ENCODE results near the gene TRIM5. TPM values are rescaled to one million over a fixed set of nuclear protein-coding genes. Genes with fewer than 3 reads are reported as not detected.
"Not testable (repeated sequence)": the region's sequence is repeated elsewhere in the genome, so short reads cannot be mapped to it uniquely, and the experiment has no call there.

The TRIM5 gene
- total and polyA plus RNA-seq, 4 experiments from 2014 or later, result 9.1 to 35.5 (median 21.7) TPM

GRCh38 chr11:5665051-5665570 lies 19.8 kb downstream of the TRIM5 start:
- DNase-seq, result no peak
- H3K36me3 ChIP-seq (ENCODE audit: insufficient read depth, low read length), result peaks cover 22% of the 10 kb centered on the region
- Mint-ChIP-seq H3K4me3 (no peak overlapping the region), H3K9me3 (peaks cover 0 to 2% (median 0%) of the 10 kb centered on the region in 8 donors), H3K27me3 (no peaks in the 10 kb centered on the region), H3K36me3 (peaks cover 29 to 32% of the 10 kb centered on the region in 2 donors), H3K27ac (peak overlapping the region in 3 of 7 donors; percentile 27 to 51 (median 38)), H3K4me1 (peaks cover 0 to 1% (median 0%) of the 10 kb centered on the region in 4 donors)
- POLR2A ChIA-PET (ENCODE audit: partially characterized antibody), result no interaction called here
- intact Hi-C loops (cut with micrococcal nuclease), result no loop called here
- H3K9me3 ChIP-seq (ENCODE audit: control insufficient read depth in 1 of 2, low read length in 2 of 2), result no peaks in the 10 kb centered on the region
- no peak overlapping the region for H3K4me3 ChIP-seq (ENCODE audit: low read length in 2 of 2)
- CTCF ChIA-PET (ENCODE audit: partially characterized antibody), result interaction anchor here (1.0 to 1.5 kb wide), 2 partner anchors 18 to 49 kb away, joined by 3 read pairs; no protein-coding TSS in a partner anchor
- H3K27me3 ChIP-seq (ENCODE audit: insufficient read depth, low read length), result no peaks in the 10 kb centered on the region
- no peaks in the 10 kb centered on the region for H3K4me1 ChIP-seq (ENCODE audit: insufficient read depth, low read length)
- H3K27ac ChIP-seq (ENCODE audit: low read depth, low read length), result no peak overlapping the region

- Mint-ChIP-seq H3K27me3 (no peaks in the 10 kb centered on the region), H3K4me3 (no peak overlapping the region), H3K27ac (no peak overlapping the region), H3K9me3 (peaks cover 0 to 3% (median 0%) of the 10 kb centered on the region in 8 donors), H3K36me3 (peaks cover 28 to 29% of the 10 kb centered on the region in 2 donors), H3K4me1 (peaks cover 0 to 1% (median 0%) of the 10 kb centered on the region in 4 donors)
- CTCF ChIA-PET (ENCODE audit: partially characterized antibody), result no interaction called here
- Histone ChIP-seq H3K27me3 (ENCODE audit: insufficient read depth, low read length) (no peaks in the 10 kb centered on the region), H3K4me3 (ENCODE audit: low read length in 2 of 2) (no peak overlapping the region), H3K9me3 (ENCODE audit: control insufficient read depth in 1 of 2, low read length in 2 of 2) (no peaks in the 10 kb centered on the region), H3K36me3 (ENCODE audit: insufficient read depth, low read length) (peaks cover 16% of the 10 kb centered on the region), H3K4me1 (ENCODE audit: insufficient read depth, low read length) (no peaks in the 10 kb centered on the region), H3K27ac (ENCODE audit: low read depth, low read length) (no peak overlapping the region)
- intact Hi-C loops (cut with micrococcal nuclease), result no loop called here
- POLR2A ChIA-PET (ENCODE audit: partially characterized antibody), result no interaction called here
- DNase-seq, result no peak
These were observed 21.4 kb downstream of the TRIM5 start for GRCh38 chr11:5663511-5663910.

- intact Hi-C loops (cut with micrococcal nuclease), result no loop called here
- no peaks in the 10 kb centered on the region for H3K9me3 ChIP-seq (ENCODE audit: control insufficient read depth in 1 of 2, low read length in 2 of 2)
- H3K36me3 Mint-ChIP-seq, result peaks cover 14 to 17% of the 10 kb centered on the region in 2 donors
- peaks cover 0 to 9% (median 0%) of the 10 kb centered on the region in 8 donors for H3K9me3 Mint-ChIP-seq
- H3K27me3 ChIP-seq (ENCODE audit: insufficient read depth, low read length), result no peaks in the 10 kb centered on the region
- POLR2A ChIA-PET (ENCODE audit: partially characterized antibody), result no interaction called here
- CTCF ChIA-PET (ENCODE audit: partially characterized antibody), result no interaction called here
- no peaks in the 10 kb centered on the region for H3K4me1 Mint-ChIP-seq
- no peak for DNase-seq
- H3K36me3 ChIP-seq (ENCODE audit: insufficient read depth, low read length), result no peaks in the 10 kb centered on the region
- no peak overlapping the region for H3K27ac ChIP-seq (ENCODE audit: low read depth, low read length)
- no peak overlapping the region for H3K4me3 Mint-ChIP-seq
- no peaks in the 10 kb centered on the region for H3K4me1 ChIP-seq (ENCODE audit: insufficient read depth, low read length)
- H3K27me3 Mint-ChIP-seq, result no peaks in the 10 kb centered on the region
- H3K4me3 ChIP-seq (ENCODE audit: low read length in 2 of 2), result no peak overlapping the region
- no peak overlapping the region for H3K27ac Mint-ChIP-seq
These were observed 26.6 kb downstream of the TRIM5 start for GRCh38 chr11:5658318-5658717.

GRCh38 chr11:5656956-5657355 lies 27.9 kb downstream of the TRIM5 start:
- H3K27ac Mint-ChIP-seq; H3K4me1 Mint-ChIP-seq; H3K27me3 ChIP-seq (ENCODE audit: insufficient read depth, low read length); intact Hi-C loops (cut with micrococcal nuclease); POLR2A ChIA-PET (ENCODE audit: partially characterized antibody); H3K27ac ChIP-seq (ENCODE audit: low read depth, low read length); H3K4me3 ChIP-seq (ENCODE audit: low read length in 2 of 2); H3K9me3 ChIP-seq (ENCODE audit: control insufficient read depth in 1 of 2, low read length in 2 of 2); DNase-seq; H3K36me3 ChIP-seq (ENCODE audit: insufficient read depth, low read length); H3K27me3 Mint-ChIP-seq; CTCF ChIA-PET (ENCODE audit: partially characterized antibody); H3K4me1 ChIP-seq (ENCODE audit: insufficient read depth, low read length): not testable (repeated sequence)
- H3K9me3 Mint-ChIP-seq, result peaks cover 0 to 12% (median 2%) of the 10 kb centered on the region in 8 donors
- peaks cover 10 to 26% of the 10 kb centered on the region in 2 donors for H3K36me3 Mint-ChIP-seq
- H3K4me3 Mint-ChIP-seq, result peak overlapping the region in 1 of 8 donors; percentile 39

- Histone ChIP-seq H3K4me3 (ENCODE audit: low read length in 2 of 2) (no peak overlapping the region), H3K4me1 (ENCODE audit: insufficient read depth, low read length) (no peaks in the 10 kb centered on the region), H3K27me3 (ENCODE audit: insufficient read depth, low read length) (no peaks in the 10 kb centered on the region), H3K9me3 (ENCODE audit: control insufficient read depth in 1 of 2, low read length in 2 of 2) (no peaks in the 10 kb centered on the region), H3K27ac (ENCODE audit: low read depth, low read length) (no peak overlapping the region), H3K36me3 (ENCODE audit: insufficient read depth, low read length) (no peaks in the 10 kb centered on the region)
- no peak for DNase-seq
- H3K36me3 Mint-ChIP-seq, result peaks cover 8 to 24% of the 10 kb centered on the region in 2 donors
- H3K4me1 Mint-ChIP-seq, result no peaks in the 10 kb centered on the region
- CTCF ChIA-PET (ENCODE audit: partially characterized antibody), result no interaction called here
- POLR2A ChIA-PET (ENCODE audit: partially characterized antibody), result no interaction called here
- H3K9me3 Mint-ChIP-seq, result peaks cover 0 to 11% (median 2%) of the 10 kb centered on the region in 8 donors
- intact Hi-C loops (cut with micrococcal nuclease), result no loop called here
- no peak overlapping the region for H3K27ac Mint-ChIP-seq
- H3K4me3 Mint-ChIP-seq, result no peak overlapping the region
- no peaks in the 10 kb centered on the region for H3K27me3 Mint-ChIP-seq
These were observed 29.4 kb downstream of the TRIM5 start for GRCh38 chr11:5655474-5655873.

- Mint-ChIP-seq H3K4me3 (no peak overlapping the region), H3K27ac (no peak overlapping the region), H3K27me3 (no peaks in the 10 kb centered on the region), H3K4me1 (no peaks in the 10 kb centered on the region), H3K36me3 (peaks cover 35 to 37% of the 10 kb centered on the region in 2 donors), H3K9me3 (no peaks in the 10 kb centered on the region)
- H3K27me3 ChIP-seq (ENCODE audit: insufficient read depth, low read length), result no peaks in the 10 kb centered on the region
- POLR2A ChIA-PET (ENCODE audit: partially characterized antibody), result no interaction called here
- no peak overlapping the region for H3K4me3 ChIP-seq (ENCODE audit: low read length in 2 of 2)
- no peak overlapping the region for H3K27ac ChIP-seq (ENCODE audit: low read depth, low read length)
- no peaks in the 10 kb centered on the region for H3K4me1 ChIP-seq (ENCODE audit: insufficient read depth, low read length)
- CTCF ChIA-PET (ENCODE audit: partially characterized antibody), result interaction anchor here (1.0 to 1.6 kb wide), 3 partner anchors 8 to 38 kb away, joined by 3 to 4 read pairs (median 3); partner anchors contain the start of gene TRIM5
- H3K9me3 ChIP-seq (ENCODE audit: control insufficient read depth in 1 of 2, low read length in 2 of 2), result no peaks in the 10 kb centered on the region
- intact Hi-C loops (cut with micrococcal nuclease), result no loop called here
- DNase-seq, result no peak
- H3K36me3 ChIP-seq (ENCODE audit: insufficient read depth, low read length), result peaks cover 11% of the 10 kb centered on the region
These were observed 38.7 kb downstream of the TRIM5 start for GRCh38 chr11:5646139-5646538.

- DNase-seq, result no peak
- intact Hi-C loops (cut with micrococcal nuclease), result no loop called here
- Mint-ChIP-seq H3K27me3 (no peaks in the 10 kb centered on the region), H3K36me3 (peaks cover 51 to 59% of the 10 kb centered on the region in 2 donors), H3K9me3 (peaks cover 0 to 3% (median 0%) of the 10 kb centered on the region in 8 donors), H3K4me1 (no peaks in the 10 kb centered on the region), H3K4me3 (no peak overlapping the region), H3K27ac (peak overlapping the region in 3 of 7 donors; percentile 14 to 41 (median 37))
- ChIA-PET CTCF (ENCODE audit: partially characterized antibody) (no interaction called here), POLR2A (ENCODE audit: partially characterized antibody) (no interaction called here)
- peaks cover 11% of the 10 kb centered on the region for H3K36me3 ChIP-seq (ENCODE audit: insufficient read depth, low read length)
- no peak overlapping the region for H3K27ac ChIP-seq (ENCODE audit: low read depth, low read length)
- H3K4me3 ChIP-seq (ENCODE audit: low read length in 2 of 2), result no peak overlapping the region
- H3K27me3 ChIP-seq (ENCODE audit: insufficient read depth, low read length), result no peaks in the 10 kb centered on the region
- no peaks in the 10 kb centered on the region for H3K9me3 ChIP-seq (ENCODE audit: control insufficient read depth in 1 of 2, low read length in 2 of 2)
- H3K4me1 ChIP-seq (ENCODE audit: insufficient read depth, low read length), result no peaks in the 10 kb centered on the region
These were observed 41.3 kb downstream of the TRIM5 start for GRCh38 chr11:5643585-5643984.
